NCI-H1436 treated with DMSO at 0.1 percent for 48 hours (cell line): ENCODE data around the gene SETD1B.
"Not testable (repeated sequence)": the region's sequence is repeated elsewhere in the genome, so short reads cannot be mapped to it uniquely, and the experiment has no call there.

Experiments used
- DNase-seq: peaks from one replicate; lab custom pipeline; 2025; lab: John Stamatoyannopoulos, UW

SETD1B gene

GRCh38 chr12:121825041-121825523, 21.3 kb downstream of the SETD1B start:
- DNase-seq = no peak

GRCh38 chr12:121826318-121827150, 22.7 kb downstream of the SETD1B start:
- DNase-seq = no peak

GRCh38 chr12:121827351-121828099, 23.7 kb downstream of the SETD1B start:
- no peak for DNase-seq

- no peak for DNase-seq
Observed at GRCh38 chr12:121828306-121828705, 24.5 kb downstream of the SETD1B start.

- no peak for DNase-seq
Observed at GRCh38 chr12:121828826-121829225, 25.0 kb downstream of the SETD1B start.

- DNase-seq = no peak
Observed at GRCh38 chr12:121829250-121829918, 25.6 kb downstream of the SETD1B start.

GRCh38 chr12:121830134-121830533, 26.3 kb downstream of the SETD1B start:
- no peak for DNase-seq

GRCh38 chr12:121830588-121831265, 26.9 kb downstream of the SETD1B start:
- DNase-seq = no peak

- DNase-seq = no peak
Observed at GRCh38 chr12:121831571-121832245, 27.9 kb downstream of the SETD1B start.

GRCh38 chr12:121837680-121838079, 33.9 kb downstream of the SETD1B start:
- no peak for DNase-seq

GRCh38 chr12:121838126-121838525, 34.3 kb downstream of the SETD1B start:
- DNase-seq = no peak

- DNase-seq = peak; percentile 92
Observed at GRCh38 chr12:121839106-121839992, 35.5 kb downstream of the SETD1B start.

- no peak for DNase-seq
Observed at GRCh38 chr12:121839993-121840761, 36.4 kb downstream of the SETD1B start.

- no peak for DNase-seq
Observed at GRCh38 chr12:121843236-121843982, 39.6 kb downstream of the SETD1B start.

GRCh38 chr12:121845701-121846100, 41.9 kb downstream of the SETD1B start:
- no peak for DNase-seq

- DNase-seq = no peak
Observed at GRCh38 chr12:121849211-121849610, 45.4 kb downstream of the SETD1B start.

GRCh38 chr12:121849665-121850064, 45.9 kb downstream of the SETD1B start:
- no peak for DNase-seq

GRCh38 chr12:121852392-121852791, 48.6 kb downstream of the SETD1B start:
- DNase-seq = not testable (repeated sequence)
